H1 (cell line): ENCODE data around the gene DGKK. TPM values are rescaled to one million over a fixed set of nuclear protein-coding genes. Genes with fewer than 3 reads are reported as not detected.

Experiments used
- CTCF ChIA-PET: fragments of 300-600 bp; sonication (Branson Sonifier 250); formaldehyde crosslinking; loops from one replicate; lab custom pipeline; 2021; ENCODE audit not compliant: partially characterized antibody; lab: Charles Lee
- POLR2A ChIA-PET: fragments of 300-600 bp; sonication (Branson Sonifier 250); formaldehyde crosslinking; loops from one replicate; lab custom pipeline; 2021; ENCODE audit warnings: inconsistent platforms; ENCODE audit not compliant: partially characterized antibody; lab: Charles Lee
- DNase-seq, 2 experiments: peaks; one replicate each; pipeline versions ENCODE4 v3.0.0 to v3.0.0-alpha.2; 2010 to 2022; ENCODE audit warnings: low spot score in 2 of 2, low read depth in 1 of 2, mixed read lengths in 1 of 2
- FAIRE-seq: peaks from 2 replicates; lab custom pipeline; 2011; peaks lifted over from hg19 to GRCh38; lab: Jason Lieb, UNC
- H2AFZ ChIP-seq: 2 replicates; pipeline ENCODE4 v1.8.1; 2012; ENCODE audit warnings: low read length, inconsistent platforms
- H2AK5ac ChIP-seq: 2 replicates; pipeline ENCODE4 v1.6.1; 2013; ENCODE audit warnings: low read depth, low read length
- H2BK120ac ChIP-seq: replicated peaks from 2 replicates; pipeline ENCODE3; 2013; ENCODE audit warnings: low read depth, low read length, inconsistent platforms
- H2BK12ac ChIP-seq: 2 replicates; pipeline ENCODE4 v1.6.1; 2013; ENCODE audit warnings: low read depth, low read length
- H2BK15ac ChIP-seq: 2 replicates; pipeline ENCODE4 v1.6.1; 2013; ENCODE audit warnings: low read length
- H2BK20ac ChIP-seq: 2 replicates; pipeline ENCODE4 v1.6.1; 2013; ENCODE audit warnings: low read length
- H2BK5ac ChIP-seq: 2 replicates; pipeline ENCODE4 v1.6.1; 2013; ENCODE audit warnings: low read depth, low read length
- H3K14ac ChIP-seq: 2 replicates; pipeline ENCODE4 v1.6.1; 2013; ENCODE audit warnings: inconsistent platforms; ENCODE audit not compliant: insufficient read length
- H3K18ac ChIP-seq: 2 replicates; pipeline ENCODE4 v1.6.1; 2013; ENCODE audit warnings: low read length; ENCODE audit errors: extremely low read depth
- H3K23ac ChIP-seq: 2 replicates; pipeline ENCODE4 v1.6.1; 2013; ENCODE audit warnings: inconsistent platforms; ENCODE audit not compliant: insufficient read length
- H3K23me2 ChIP-seq: 2 replicates; pipeline ENCODE4 v1.6.1; 2013; ENCODE audit warnings: low read depth, low read length
- H3K27ac ChIP-seq: 2 replicates; pipeline ENCODE4 v1.6.1; 2011; ENCODE audit warnings: low read depth, low read length, inconsistent platforms
- H3K27me3 ChIP-seq, 4 experiments: replicated peaks in 1 of 4; 1 replicate in 1 of 4; 2 replicates in 3 of 4; pipeline versions ENCODE4 v1.6.1 to v1.8.1; 2011 to 2013; ENCODE audit warnings: low read length in 3 of 4, mild to moderate bottlenecking in 3 of 4, inconsistent platforms in 2 of 4, mixed read lengths in 2 of 4, moderate library complexity in 1 of 4; ENCODE audit not compliant: control insufficient read depth in 3 of 4, insufficient read depth in 3 of 4; ENCODE audit errors: extremely low read depth in 1 of 4
- H3K36me3 ChIP-seq, 4 experiments: 2 replicates each; pipeline versions ENCODE4 v1.6.1 to v1.8.1; 2011 to 2013; ENCODE audit warnings: mild to moderate bottlenecking in 4 of 4, low read length in 3 of 4, moderate library complexity in 2 of 4, control low read depth in 1 of 4, inconsistent platforms in 1 of 4; ENCODE audit not compliant: insufficient read depth in 4 of 4, control insufficient read depth in 2 of 4
- H3K4ac ChIP-seq: replicated peaks from 2 replicates; pipeline ENCODE3; 2013; ENCODE audit warnings: low read length, low read depth, mixed read lengths, inconsistent platforms; ENCODE audit not compliant: insufficient read length
- H3K4me1 ChIP-seq, 4 experiments: replicated peaks in 1 of 4; 1 replicate in 1 of 4; 2 replicates in 3 of 4; pipeline versions ENCODE4 v1.6.1 to v1.8.1; 2011 to 2013; ENCODE audit warnings: low read length in 3 of 4, inconsistent platforms in 2 of 4, mixed read lengths in 1 of 4; ENCODE audit not compliant: insufficient read depth in 4 of 4, control insufficient read depth in 3 of 4
- H3K4me2 ChIP-seq, 2 experiments: 2 replicates each; pipeline versions ENCODE4 v1.6.1 to v1.8.1; 2011 to 2013; ENCODE audit warnings: low read depth in 2 of 2, low read length in 2 of 2, control low read depth in 1 of 2, inconsistent platforms in 1 of 2, mild to moderate bottlenecking in 1 of 2; ENCODE audit not compliant: insufficient read depth in 1 of 2
- H3K4me3 ChIP-seq, 4 experiments: fragments of 200-600, 300-600 bp in 1 of 4; sonication (generic), shearing (Covaris generic), sonication (Bioruptor Twin) in 1 of 4; 2 replicates each; pipeline versions ENCODE4 v1.5.1 to v1.8.1; 2011 to 2016; ENCODE audit warnings: low read length in 4 of 4, low read depth in 3 of 4, control low read depth in 2 of 4, inconsistent platforms in 2 of 4, mild to moderate bottlenecking in 2 of 4, mixed read lengths in 1 of 4, moderate library complexity in 1 of 4; ENCODE audit not compliant: insufficient read depth in 2 of 4; ENCODE audit errors: extremely low read depth in 1 of 4
- H3K56ac ChIP-seq: replicated peaks from 2 replicates; pipeline ENCODE3; 2013; ENCODE audit warnings: low read depth, mild to moderate bottlenecking, mixed read lengths, low read length, inconsistent platforms; ENCODE audit not compliant: insufficient read length
- H3K79me1 ChIP-seq: 2 replicates; pipeline ENCODE4 v1.6.1; 2013; ENCODE audit warnings: low read depth, low read length, control low read depth
- H3K79me2 ChIP-seq, 2 experiments: 2 replicates each; pipeline versions ENCODE4 v1.6.1 to v1.8.1; 2012 to 2013; ENCODE audit warnings: low read length in 2 of 2, mild to moderate bottlenecking in 2 of 2, inconsistent platforms in 1 of 2; ENCODE audit not compliant: insufficient read depth in 2 of 2, control insufficient read depth in 1 of 2
- H3K9ac ChIP-seq, 4 experiments: replicated peaks in 1 of 4; 1 replicate in 1 of 4; 2 replicates in 3 of 4; pipeline versions ENCODE4 v1.6.1 to v1.8.1; 2011 to 2013; ENCODE audit warnings: low read depth in 3 of 4, low read length in 3 of 4, control low read depth in 2 of 4, mild to moderate bottlenecking in 2 of 4, moderate library complexity in 2 of 4, inconsistent platforms in 1 of 4; ENCODE audit errors: extremely low read depth in 1 of 4
- H3K9me3 ChIP-seq, 2 experiments: 2 replicates each; pipeline versions ENCODE4 v1.6.1 to v1.8.1; 2012 to 2013; ENCODE audit warnings: mild to moderate bottlenecking in 2 of 2, moderate library complexity in 2 of 2, control low read depth in 1 of 2, inconsistent platforms in 1 of 2, low read depth in 1 of 2, low read length in 1 of 2, mixed read lengths in 1 of 2; ENCODE audit not compliant: insufficient read depth in 2 of 2
- H4K20me1 ChIP-seq, 2 experiments: replicated peaks in 1 of 2; 2 replicates each; pipeline versions ENCODE3 to v1.8.1; 2011 to 2013; ENCODE audit warnings: inconsistent platforms in 2 of 2, low read length in 2 of 2, mild to moderate bottlenecking in 1 of 2; ENCODE audit not compliant: insufficient read depth in 2 of 2, control insufficient read depth in 1 of 2
- H4K5ac ChIP-seq: 2 replicates; pipeline ENCODE4 v1.6.1; 2013; ENCODE audit warnings: low read length, low read depth, mixed read lengths, inconsistent platforms; ENCODE audit not compliant: insufficient read length
- H4K8ac ChIP-seq: 2 replicates; pipeline ENCODE4 v1.8.0; 2013; ENCODE audit warnings: mild to moderate bottlenecking, moderate library complexity, low read length, inconsistent platforms; ENCODE audit not compliant: insufficient read depth; ENCODE audit errors: extremely low read depth
- H4K91ac ChIP-seq: replicated peaks from 2 replicates; pipeline ENCODE3; 2013; ENCODE audit warnings: low read length, mixed read lengths, inconsistent platforms; ENCODE audit not compliant: insufficient read length
- EP300 ChIP-seq, 2 experiments: IDR thresholded peaks; 1 replicate in 1 of 2; 2 replicates in 1 of 2; pipeline ENCODE4 v1.6.1; 2011 to 2012; ENCODE audit warnings: low read depth in 2 of 2, low read length in 2 of 2, mild to moderate bottlenecking in 2 of 2, borderline replicate concordance in 1 of 2, inconsistent platforms in 1 of 2, moderate library complexity in 1 of 2
- KDM4A ChIP-seq: IDR thresholded peaks from one replicate; pipeline ENCODE4 v1.7.1; 2012; ENCODE audit warnings: low read depth, mild to moderate bottlenecking, moderate library complexity, low read length, inconsistent platforms; ENCODE audit not compliant: severe bottlenecking
- TBP ChIP-seq: IDR thresholded peaks from 2 replicates; pipeline ENCODE4 v1.6.1; 2011; ENCODE audit warnings: low read depth, low read length, improper control_type of control experiment
- WGBS, 2 experiments: shearing (Covaris generic) in 1 of 2; methylation state at CpG; one replicate each; pipeline versions ENCODE4 v1.1.6 to v1.1.7; 2013 to 2015; ENCODE audit warnings: low lambda C conversion rate in 2 of 2, mixed read lengths in 2 of 2, inconsistent platforms in 1 of 2, low coverage in 1 of 2, missing lambda C conversion rate in 1 of 2; ENCODE audit not compliant: insufficient replicate concordance in 2 of 2, insufficient coverage in 1 of 2, insufficient read length in 1 of 2; ENCODE audit errors: extremely low coverage in 1 of 2, missing lambda C conversion rate in 1 of 2; 5-methylcytosine and 5-hydroxymethylcytosine counted together
- polyA plus RNA-seq, 7 experiments: library from polyadenylated mRNA; depleted of rRNA in 3 of 7; stranded (reverse) in 5 of 7; unstranded in 2 of 7; fragments of >200 nt in 5 of 7; fragments of 200-250 nt in 2 of 7; gene quantifications; 1 replicate in 5 of 7; 2 replicates in 1 of 7; 4 replicates in 1 of 7; pipeline versions ENCODE4 v1.2.1 to v1.2.3, GENCODE V29; 2011 to 2013; ENCODE audit warnings: missing spikeins in 2 of 7, mixed read lengths in 2 of 7
- total RNA-seq: library from RNA; stranded (reverse); fragmentation: NEBNext Ultra II Directional; extraction: Animal tissue kit (Norgen Biotek cat#: 25700); gene quantifications from 2 replicates; pipeline ENCODE4 v1.2.1, GENCODE V29; 2021

Gene DGKK
- total and polyA plus RNA-seq, 2 of the 8 experiments (the other 6 are each of a cell fraction or from before 2014, with no cell fraction given) = 4.9 to 19.2 TPM

DNA sequence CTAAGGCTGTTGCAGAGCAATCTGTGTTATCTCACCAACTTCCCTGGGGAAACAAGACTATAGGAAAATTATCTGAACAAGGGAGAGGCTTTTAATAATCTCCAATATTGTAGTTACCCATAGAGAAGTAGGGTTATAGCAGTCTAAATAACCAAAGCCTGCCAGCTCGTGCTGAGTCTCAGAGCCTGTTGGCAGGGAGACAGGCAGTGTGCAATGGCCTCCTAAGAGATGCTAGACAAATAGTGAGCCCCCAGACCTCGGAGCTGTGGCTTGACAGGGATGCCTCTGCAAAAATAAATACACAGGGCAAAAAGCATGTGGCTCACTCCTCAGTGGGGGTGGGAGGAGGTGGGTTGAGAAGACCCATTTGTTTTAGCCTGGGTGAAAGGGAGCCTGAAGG, 76.7 kb downstream of the DGKK start:
- Histone ChIP-seq H3K9me3 (no peaks in the 10 kb centered on the region), H4K20me1 (no peaks in the 10 kb centered on the region), H3K79me1 (no peaks in the 10 kb centered on the region), H3K23me2 (no peaks in the 10 kb centered on the region), H3K4me2 (no peak overlapping the region), H3K4me1 (no peaks in the 10 kb centered on the region), H3K18ac (no peak overlapping the region), H2BK20ac (no peak overlapping the region), H2BK15ac (no peak overlapping the region), H2AK5ac (no peak overlapping the region), H3K9ac (no peak overlapping the region), H4K5ac (no peak overlapping the region), H4K91ac (no peak overlapping the region), H3K79me2 (no peaks in the 10 kb centered on the region), H4K8ac (no peak overlapping the region), H2BK5ac (no peak overlapping the region), H3K36me3 (peaks cover 0 to 13% (median 3%) of the 10 kb centered on the region in 4 experiments; a peak in 5 of 8 replicates), H3K23ac (no peak overlapping the region), H2BK120ac (no peak overlapping the region), H2BK12ac (no peak overlapping the region), H3K27me3 (no peaks in the 10 kb centered on the region), H3K56ac (no peak overlapping the region), H3K14ac (no peak overlapping the region), H3K4me3 (no peak overlapping the region), H2AFZ (no peak overlapping the region), H3K4ac (no peak overlapping the region), H3K27ac (no peak overlapping the region)
- DNase-seq (no peak), FAIRE-seq (no peak)
- TF ChIP-seq TBP = no peak
- TF ChIP-seq EP300 (IDR thresholded peaks at IDR 0.05; ENCODE audit: borderline replicate concordance in 1 of 2, low read depth in 2 of 2, low read length in 2 of 2) = no peak
- TF ChIP-seq KDM4A = no peak
- WGBS, 2 experiments = no CpG with 5 or more reads among the region's 2 CpGs
- CTCF ChIA-PET = no interaction called here
- POLR2A ChIA-PET = no interaction called here
